NCI-H1436 (cell line): ENCODE data around the gene THOC6.
"Not testable (repeated sequence)": the region's sequence is repeated elsewhere in the genome, so short reads cannot be mapped to it uniquely, and the experiment has no call there.

Source experiments
- DNase-seq: peaks from one replicate; lab custom pipeline; 2025; lab: John Stamatoyannopoulos, UW

The THOC6 gene

GRCh38 chr16:3030222-3031212, 6.7 kb downstream of the THOC6 start:
- DNase-seq = no peak

GRCh38 chr16:3032624-3033023, 8.8 kb downstream of the THOC6 start:
- no peak for DNase-seq

GRCh38 chr16:3035289-3035971, 11.6 kb downstream of the THOC6 start:
- DNase-seq = no peak

- DNase-seq = no peak
Measured at GRCh38 chr16:3035972-3036725, 12.3 kb downstream of the THOC6 start.

- DNase-seq = no peak
Measured at GRCh38 chr16:3036726-3037315, 13.0 kb downstream of the THOC6 start, which contains the start of gene BICDL2. BICDL2 (minus strand) TSS chr16:3036944; CDS start chr16:3035496, 1,448 bp downstream.

GRCh38 chr16:3038256-3038655, 14.4 kb downstream of the THOC6 start:
- no peak for DNase-seq

GRCh38 chr16:3038896-3039295, 15.1 kb downstream of the THOC6 start:
- DNase-seq = no peak

- DNase-seq = no peak
Measured at GRCh38 chr16:3042376-3042775, 18.5 kb downstream of the THOC6 start.

GRCh38 chr16:3044708-3045107, 20.9 kb downstream of the THOC6 start:
- no peak for DNase-seq

GRCh38 chr16:3045758-3046640, 22.2 kb downstream of the THOC6 start, which contains the start of gene MMP25:
MMP25 (plus strand) TSS chr16:3046561; CDS start chr16:3046918, 357 bp downstream.
- DNase-seq = no peak

GRCh38 chr16:3046641-3047386, 23.0 kb downstream of the THOC6 start:
- no peak for DNase-seq

GRCh38 chr16:3047387-3047720, 23.5 kb downstream of the THOC6 start:
- no peak for DNase-seq

GRCh38 chr16:3049921-3050481, 26.2 kb downstream of the THOC6 start:
- DNase-seq = no peak

GRCh38 chr16:3050487-3050886, 26.7 kb downstream of the THOC6 start:
- DNase-seq = no peak

- DNase-seq = no peak
Measured at GRCh38 chr16:3051009-3051408, 27.2 kb downstream of the THOC6 start.

- DNase-seq = no peak
Measured at GRCh38 chr16:3051494-3051893, 27.7 kb downstream of the THOC6 start.

GRCh38 chr16:3052571-3053329, 28.9 kb downstream of the THOC6 start:
- not testable (repeated sequence) for DNase-seq

- not testable (repeated sequence) for DNase-seq
Measured at GRCh38 chr16:3053330-3053710, 29.5 kb downstream of the THOC6 start.
